Parathyroid adenoma (tissue), 2 donors: ENCODE data around the gene PDCL3.

Experiments used
- H2AFZ ChIP-seq: fragments of 300-600 bp; sonication (generic); one replicate; pipeline ENCODE4 v1.7.0; 2017; ENCODE audit warnings: antibody characterized with exemption, mild to moderate bottlenecking
- H3K27ac ChIP-seq: fragments of 300-600 bp; sonication (generic); one replicate; pipeline ENCODE4 v1.7.0; 2017
- H3K27me3 ChIP-seq: fragments of 300-600 bp; sonication (generic); one replicate; pipeline ENCODE4 v1.7.0; 2017; ENCODE audit warnings: low read length; ENCODE audit not compliant: control insufficient read depth, insufficient read depth
- H3K36me3 ChIP-seq: fragments of 300-600 bp; sonication (generic); one replicate; pipeline ENCODE4 v1.7.0; 2017; ENCODE audit warnings: low read length; ENCODE audit not compliant: control insufficient read depth, insufficient read depth
- H3K4me1 ChIP-seq: fragments of 300-600 bp; sonication (generic); one replicate; pipeline ENCODE4 v1.7.0; 2017; ENCODE audit warnings: control low read depth
- H3K4me2 ChIP-seq: fragments of 300-600 bp; sonication (generic); one replicate; pipeline ENCODE4 v1.7.0; 2017; ENCODE audit warnings: low read length
- H3K4me3 ChIP-seq: fragments of 300-600 bp; sonication (generic); one replicate; pipeline ENCODE4 v1.7.0; 2017; ENCODE audit warnings: low read depth, low read length
- H3K79me2 ChIP-seq: fragments of 300-600 bp; sonication (generic); one replicate; pipeline ENCODE4 v1.7.0; 2017; ENCODE audit warnings: control low read depth
- H3K9ac ChIP-seq: fragments of 300-600 bp; sonication (generic); one replicate; pipeline ENCODE4 v1.7.0; 2017; ENCODE audit warnings: mild to moderate bottlenecking
- H3K9me3 ChIP-seq: fragments of 300-600 bp; sonication (generic); one replicate; pipeline ENCODE4 v1.7.0; 2017; ENCODE audit warnings: low read length; ENCODE audit not compliant: control insufficient read depth
- CTCF ChIP-seq: fragments of 300-600 bp; sonication (generic); IDR thresholded peaks from one replicate; pipeline ENCODE4 v1.7.0; 2017; ENCODE audit warnings: antibody characterized with exemption, mild to moderate bottlenecking
- donor health status: primary hyperparathyroidism.

The PDCL3 gene

GRCh38 chr2:100542418-100542817 is 20.4 kb upstream of the PDCL3 start:
- no peak overlapping the region for H3K4me2 ChIP-seq
- H3K9me3 ChIP-seq = no peaks in the 10 kb centered on the region
- no peaks in the 10 kb centered on the region for H3K79me2 ChIP-seq
- no peaks in the 10 kb centered on the region for H3K4me1 ChIP-seq
- H3K9ac ChIP-seq = no peak overlapping the region
- no peaks in the 10 kb centered on the region for H3K27me3 ChIP-seq
- H3K27ac ChIP-seq = no peak overlapping the region
- no peaks in the 10 kb centered on the region for H3K36me3 ChIP-seq
- no peak overlapping the region for H2AFZ ChIP-seq
- TF ChIP-seq CTCF = no peak
- no peak overlapping the region for H3K4me3 ChIP-seq

- H3K27me3 ChIP-seq = no peaks in the 10 kb centered on the region
- H3K9me3 ChIP-seq = no peaks in the 10 kb centered on the region
- H3K4me3 ChIP-seq = no peak overlapping the region
- H3K36me3 ChIP-seq = no peaks in the 10 kb centered on the region
- no peak overlapping the region for H2AFZ ChIP-seq
- no peak overlapping the region for H3K4me2 ChIP-seq
- no peaks in the 10 kb centered on the region for H3K4me1 ChIP-seq
- TF ChIP-seq CTCF = no peak
- no peaks in the 10 kb centered on the region for H3K79me2 ChIP-seq
- no peak overlapping the region for H3K9ac ChIP-seq
- no peak overlapping the region for H3K27ac ChIP-seq
These were observed 17.7 kb upstream of the PDCL3 start for GRCh38 chr2:100544911-100545596.

- no peaks in the 10 kb centered on the region for H3K36me3 ChIP-seq
- H3K9ac ChIP-seq = no peak overlapping the region
- no peak overlapping the region for H3K27ac ChIP-seq
- H3K9me3 ChIP-seq = no peaks in the 10 kb centered on the region
- H3K27me3 ChIP-seq = no peaks in the 10 kb centered on the region
- no peak overlapping the region for H3K4me2 ChIP-seq
- no peak overlapping the region for H2AFZ ChIP-seq
- no peak overlapping the region for H3K4me3 ChIP-seq
- no peak for TF ChIP-seq CTCF
- H3K4me1 ChIP-seq = no peaks in the 10 kb centered on the region
- H3K79me2 ChIP-seq = no peaks in the 10 kb centered on the region
These were observed 16.3 kb upstream of the PDCL3 start for GRCh38 chr2:100546469-100546868.

GRCh38 chr2:100548771-100549170 is 14.0 kb upstream of the PDCL3 start:
- H3K9ac ChIP-seq = no peak overlapping the region
- TF ChIP-seq CTCF = no peak

DNA sequence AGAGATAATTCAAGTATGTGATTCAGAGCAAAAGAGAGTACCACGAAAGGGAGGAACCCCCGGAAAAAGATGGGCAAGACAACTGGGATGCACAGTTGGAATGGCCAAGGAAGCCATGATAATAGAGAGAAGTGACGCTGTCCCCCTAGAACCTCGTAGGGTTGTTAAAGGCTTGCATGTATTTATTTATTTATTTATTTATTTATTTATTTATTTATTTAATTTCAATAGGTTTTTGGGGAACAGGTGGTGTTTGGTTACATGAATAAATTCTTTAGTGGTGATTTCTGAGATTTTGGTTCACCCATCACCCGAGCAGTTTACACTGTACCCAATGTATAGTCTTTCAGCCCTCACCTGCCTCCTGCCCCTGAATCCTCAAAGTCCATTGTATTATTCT is 11.5 kb upstream of the PDCL3 start:
- H3K27ac ChIP-seq = no peak overlapping the region
- H3K4me1 ChIP-seq = no peaks in the 10 kb centered on the region
- no peak for TF ChIP-seq CTCF
- H3K4me2 ChIP-seq = no peak overlapping the region
- H3K9ac ChIP-seq = no peak overlapping the region
- H3K79me2 ChIP-seq = no peaks in the 10 kb centered on the region
- H3K4me3 ChIP-seq = no peak overlapping the region
- no peak overlapping the region for H2AFZ ChIP-seq
- no peaks in the 10 kb centered on the region for H3K36me3 ChIP-seq
- H3K9me3 ChIP-seq = no peaks in the 10 kb centered on the region
- H3K27me3 ChIP-seq = no peaks in the 10 kb centered on the region

More at GRCh38 chr2:100548771-100549170, 14.0 kb upstream of the PDCL3 start:
- no peak overlapping the region for H3K27ac ChIP-seq
- H3K79me2 ChIP-seq = no peaks in the 10 kb centered on the region
- no peaks in the 10 kb centered on the region for H3K27me3 ChIP-seq
- no peak overlapping the region for H3K4me3 ChIP-seq
- no peak overlapping the region for H2AFZ ChIP-seq
- no peaks in the 10 kb centered on the region for H3K9me3 ChIP-seq
- no peak overlapping the region for H3K4me2 ChIP-seq
- no peaks in the 10 kb centered on the region for H3K36me3 ChIP-seq
- no peaks in the 10 kb centered on the region for H3K4me1 ChIP-seq
